SK-N-SH (cell line): Measurements from ENCODE around the gene XXYLT1.

Experiments
- EP300 ChIP-seq, 2 experiments: IDR thresholded peaks; 2 replicates each; pipeline versions ENCODE4 v1.4.0 to v1.6.1; 2012; ENCODE audit warnings: borderline replicate concordance in 1 of 2, low read depth in 1 of 2, low read length in 1 of 2
- JUND ChIP-seq: IDR thresholded peaks from 2 replicates; pipeline ENCODE4 v1.4.0; 2012
- POLR2AphosphoS5 ChIP-seq: IDR thresholded peaks from 2 replicates; pipeline ENCODE4 v1.6.1; 2012; ENCODE audit warnings: low read depth, low read length
- RCOR1 ChIP-seq: fragments of 150-350 bp; IDR thresholded peaks from 2 replicates; pipeline ENCODE4 v1.6.1; 2017; ENCODE audit warnings: antibody characterized with exemption, low read length
- SIN3A ChIP-seq: IDR thresholded peaks from 2 replicates; pipeline ENCODE4 v1.6.1; 2012; ENCODE audit warnings: low read depth, mild to moderate bottlenecking, low read length, moderate library complexity, borderline replicate concordance
- SMC3 ChIP-seq: IDR thresholded peaks from 2 replicates; pipeline ENCODE4 v1.6.1; 2012; ENCODE audit warnings: low read depth, low read length, improper control_type of control experiment
- TAF1 ChIP-seq: IDR thresholded peaks from 2 replicates; pipeline ENCODE4 v1.6.1; 2012; ENCODE audit warnings: low read depth, mild to moderate bottlenecking, low read length, moderate library complexity, borderline replicate concordance
- TEAD4 ChIP-seq: IDR thresholded peaks from 2 replicates; pipeline ENCODE4 v1.4.0; 2012; ENCODE audit warnings: mild to moderate bottlenecking, borderline replicate concordance; ENCODE audit not compliant: insufficient read depth
- YY1 ChIP-seq: IDR thresholded peaks from 2 replicates; pipeline ENCODE4 v1.4.0; 2012; ENCODE audit warnings: low read depth, mild to moderate bottlenecking
- TF ChIP-seq, protein P1 (sequence below): IDR thresholded peaks from 2 replicates; pipeline ENCODE4; 2012
- TF ChIP-seq, protein P2 (sequence below): fragments of 200-600 bp; sonication (generic); IDR thresholded peaks from 2 replicates; pipeline ENCODE4 v1.6.1; 2017; ENCODE audit warnings: antibody characterized with exemption, mild to moderate bottlenecking, moderate library complexity
- TF ChIP-seq, protein P3 (sequence below): fragments of 150-350 bp; IDR thresholded peaks from 2 replicates; pipeline ENCODE4 v1.6.1; 2017; ENCODE audit warnings: antibody characterized with exemption, low read length, low read depth, borderline replicate concordance
- TF ChIP-seq, protein P4 (sequence below): IDR thresholded peaks from 2 replicates; pipeline ENCODE4 v1.6.1; 2012; ENCODE audit warnings: mild to moderate bottlenecking, low read depth, low read length, moderate library complexity

DNA sequence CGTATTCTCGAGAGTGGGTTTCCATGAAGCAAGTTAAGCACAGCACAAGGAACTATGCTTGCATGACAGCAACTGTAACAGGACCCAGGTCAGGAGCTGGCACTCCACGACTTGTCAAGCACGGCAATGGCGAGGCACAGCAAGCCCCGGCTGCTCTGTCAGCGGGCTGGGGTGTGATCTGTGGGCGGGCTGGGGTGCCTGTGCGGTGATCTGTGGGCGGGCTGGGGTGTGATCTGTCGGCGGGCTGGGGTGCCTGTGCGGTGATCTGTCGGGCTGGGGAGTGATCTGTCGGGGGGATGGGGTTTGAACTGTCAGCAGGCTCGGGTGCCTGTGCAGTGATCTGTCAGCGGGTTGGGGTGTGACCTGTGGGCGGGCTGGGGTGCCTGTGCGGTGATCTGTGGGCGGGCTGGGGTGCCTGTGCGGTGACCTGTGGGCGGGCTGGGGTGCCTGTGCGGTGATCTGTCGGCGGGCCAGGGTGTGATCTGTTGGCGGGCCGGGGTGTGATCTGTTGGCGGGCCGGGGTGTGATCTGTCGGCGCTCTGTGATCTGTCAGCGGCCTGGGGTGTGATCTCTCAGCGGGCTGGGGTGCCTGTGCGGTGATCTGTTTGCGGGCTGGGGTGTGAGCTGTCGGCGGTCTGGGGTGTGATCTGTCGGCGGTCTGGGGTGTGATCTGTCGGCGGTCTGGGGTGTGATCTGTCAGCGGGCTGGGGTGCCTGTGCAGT is 205.7 kb downstream of the XXYLT1 start:
- TF ChIP-seq, protein P1, sequence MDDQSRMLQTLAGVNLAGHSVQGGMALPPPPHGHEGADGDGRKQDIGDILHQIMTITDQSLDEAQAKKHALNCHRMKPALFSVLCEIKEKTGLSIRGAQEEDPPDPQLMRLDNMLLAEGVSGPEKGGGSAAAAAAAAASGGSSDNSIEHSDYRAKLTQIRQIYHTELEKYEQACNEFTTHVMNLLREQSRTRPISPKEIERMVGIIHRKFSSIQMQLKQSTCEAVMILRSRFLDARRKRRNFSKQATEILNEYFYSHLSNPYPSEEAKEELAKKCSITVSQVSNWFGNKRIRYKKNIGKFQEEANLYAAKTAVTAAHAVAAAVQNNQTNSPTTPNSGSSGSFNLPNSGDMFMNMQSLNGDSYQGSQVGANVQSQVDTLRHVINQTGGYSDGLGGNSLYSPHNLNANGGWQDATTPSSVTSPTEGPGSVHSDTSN: no peak
- TF ChIP-seq, protein P2, sequence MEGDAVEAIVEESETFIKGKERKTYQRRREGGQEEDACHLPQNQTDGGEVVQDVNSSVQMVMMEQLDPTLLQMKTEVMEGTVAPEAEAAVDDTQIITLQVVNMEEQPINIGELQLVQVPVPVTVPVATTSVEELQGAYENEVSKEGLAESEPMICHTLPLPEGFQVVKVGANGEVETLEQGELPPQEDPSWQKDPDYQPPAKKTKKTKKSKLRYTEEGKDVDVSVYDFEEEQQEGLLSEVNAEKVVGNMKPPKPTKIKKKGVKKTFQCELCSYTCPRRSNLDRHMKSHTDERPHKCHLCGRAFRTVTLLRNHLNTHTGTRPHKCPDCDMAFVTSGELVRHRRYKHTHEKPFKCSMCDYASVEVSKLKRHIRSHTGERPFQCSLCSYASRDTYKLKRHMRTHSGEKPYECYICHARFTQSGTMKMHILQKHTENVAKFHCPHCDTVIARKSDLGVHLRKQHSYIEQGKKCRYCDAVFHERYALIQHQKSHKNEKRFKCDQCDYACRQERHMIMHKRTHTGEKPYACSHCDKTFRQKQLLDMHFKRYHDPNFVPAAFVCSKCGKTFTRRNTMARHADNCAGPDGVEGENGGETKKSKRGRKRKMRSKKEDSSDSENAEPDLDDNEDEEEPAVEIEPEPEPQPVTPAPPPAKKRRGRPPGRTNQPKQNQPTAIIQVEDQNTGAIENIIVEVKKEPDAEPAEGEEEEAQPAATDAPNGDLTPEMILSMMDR: no peak
- TF ChIP-seq YY1: no peak
- TF ChIP-seq RCOR1: no peak
- TF ChIP-seq TEAD4: no peak
- TF ChIP-seq EP300 (IDR thresholded peaks at IDR 0.05; ENCODE audit: borderline replicate concordance in 1 of 2, low read depth in 1 of 2, low read length in 1 of 2): no peak
- TF ChIP-seq SIN3A: no peak
- TF ChIP-seq, protein P3, sequence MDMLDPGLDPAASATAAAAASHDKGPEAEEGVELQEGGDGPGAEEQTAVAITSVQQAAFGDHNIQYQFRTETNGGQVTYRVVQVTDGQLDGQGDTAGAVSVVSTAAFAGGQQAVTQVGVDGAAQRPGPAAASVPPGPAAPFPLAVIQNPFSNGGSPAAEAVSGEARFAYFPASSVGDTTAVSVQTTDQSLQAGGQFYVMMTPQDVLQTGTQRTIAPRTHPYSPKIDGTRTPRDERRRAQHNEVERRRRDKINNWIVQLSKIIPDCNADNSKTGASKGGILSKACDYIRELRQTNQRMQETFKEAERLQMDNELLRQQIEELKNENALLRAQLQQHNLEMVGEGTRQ: no peak
- no peak for TF ChIP-seq TAF1
- TF ChIP-seq, protein P4, sequence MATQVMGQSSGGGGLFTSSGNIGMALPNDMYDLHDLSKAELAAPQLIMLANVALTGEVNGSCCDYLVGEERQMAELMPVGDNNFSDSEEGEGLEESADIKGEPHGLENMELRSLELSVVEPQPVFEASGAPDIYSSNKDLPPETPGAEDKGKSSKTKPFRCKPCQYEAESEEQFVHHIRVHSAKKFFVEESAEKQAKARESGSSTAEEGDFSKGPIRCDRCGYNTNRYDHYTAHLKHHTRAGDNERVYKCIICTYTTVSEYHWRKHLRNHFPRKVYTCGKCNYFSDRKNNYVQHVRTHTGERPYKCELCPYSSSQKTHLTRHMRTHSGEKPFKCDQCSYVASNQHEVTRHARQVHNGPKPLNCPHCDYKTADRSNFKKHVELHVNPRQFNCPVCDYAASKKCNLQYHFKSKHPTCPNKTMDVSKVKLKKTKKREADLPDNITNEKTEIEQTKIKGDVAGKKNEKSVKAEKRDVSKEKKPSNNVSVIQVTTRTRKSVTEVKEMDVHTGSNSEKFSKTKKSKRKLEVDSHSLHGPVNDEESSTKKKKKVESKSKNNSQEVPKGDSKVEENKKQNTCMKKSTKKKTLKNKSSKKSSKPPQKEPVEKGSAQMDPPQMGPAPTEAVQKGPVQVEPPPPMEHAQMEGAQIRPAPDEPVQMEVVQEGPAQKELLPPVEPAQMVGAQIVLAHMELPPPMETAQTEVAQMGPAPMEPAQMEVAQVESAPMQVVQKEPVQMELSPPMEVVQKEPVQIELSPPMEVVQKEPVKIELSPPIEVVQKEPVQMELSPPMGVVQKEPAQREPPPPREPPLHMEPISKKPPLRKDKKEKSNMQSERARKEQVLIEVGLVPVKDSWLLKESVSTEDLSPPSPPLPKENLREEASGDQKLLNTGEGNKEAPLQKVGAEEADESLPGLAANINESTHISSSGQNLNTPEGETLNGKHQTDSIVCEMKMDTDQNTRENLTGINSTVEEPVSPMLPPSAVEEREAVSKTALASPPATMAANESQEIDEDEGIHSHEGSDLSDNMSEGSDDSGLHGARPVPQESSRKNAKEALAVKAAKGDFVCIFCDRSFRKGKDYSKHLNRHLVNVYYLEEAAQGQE: no peak
- TF ChIP-seq POLR2AphosphoS5: no peak
- no peak for TF ChIP-seq SMC3
- TF ChIP-seq JUND: no peak
